ENCODE results near the gene IRF9.

GRCh38 chr14:24177891-24178290 is 16.8 kb downstream of the IRF9 start:
- no peak for TF ChIP-seq EZH2 (IDR thresholded peaks at IDR 0.05; ENCODE audit: borderline replicate concordance, low read length)
- no peak for TF ChIP-seq CTCF (IDR thresholded peaks at IDR 0.05; ENCODE audit: low read length)

All from OCI-LY1 (cell line).